Measurements from ENCODE around the gene MTA3.

DNA sequence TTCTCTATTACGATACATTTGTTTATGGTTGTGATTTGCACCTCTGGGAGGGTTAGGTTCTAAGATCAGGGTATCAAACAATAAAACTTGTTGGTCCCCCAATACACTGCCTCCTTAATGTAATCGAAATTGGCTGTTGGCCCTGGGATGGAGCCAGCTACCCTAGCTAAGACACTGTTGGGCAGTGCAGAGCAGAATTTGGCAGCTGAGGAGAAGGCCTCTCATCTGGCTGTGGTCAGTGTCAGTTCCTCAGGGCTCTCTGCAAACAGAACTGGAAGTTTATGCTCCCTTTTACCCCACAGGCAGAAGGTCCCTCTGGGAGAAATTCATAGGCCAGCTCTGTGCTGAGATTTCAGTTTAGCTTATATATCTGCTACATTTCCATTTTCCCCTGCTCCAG lies 232.5 kb downstream of the MTA3 start:
- TF ChIP-seq GATA3 (IDR thresholded peaks at IDR 0.05; ENCODE audit: low read depth, low read length) (no peak), GATA2 (IDR thresholded peaks at IDR 0.05; ENCODE audit: low read depth, low read length) (no peak)
